Measurements from ENCODE around the gene UBFD1. TPM values are rescaled to one million over a fixed set of nuclear protein-coding genes. Genes with fewer than 3 reads are reported as not detected.
A peak's percentile ranks its signal among the peaks of the same experiment; 100 is the strongest.

UBFD1 gene, protein sequence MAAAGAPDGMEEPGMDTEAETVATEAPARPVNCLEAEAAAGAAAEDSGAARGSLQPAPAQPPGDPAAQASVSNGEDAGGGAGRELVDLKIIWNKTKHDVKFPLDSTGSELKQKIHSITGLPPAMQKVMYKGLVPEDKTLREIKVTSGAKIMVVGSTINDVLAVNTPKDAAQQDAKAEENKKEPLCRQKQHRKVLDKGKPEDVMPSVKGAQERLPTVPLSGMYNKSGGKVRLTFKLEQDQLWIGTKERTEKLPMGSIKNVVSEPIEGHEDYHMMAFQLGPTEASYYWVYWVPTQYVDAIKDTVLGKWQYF
- total RNA-seq = 10 to 100 TPM; 39.1 to 86.8 (median 65.5) TPM

GRCh38 chr16:23556881-23557778 is at the start of gene UBFD1, which contains the start of gene EARS2:
TSS of gene UBFD1 (plus strand) at chr16:23557727. CDS start at chr16:23557743, 16 bp downstream.
TSS of gene EARS2 (minus strand) at chr16:23557350. CDS start at chr16:23557343, 7 bp downstream.
- Histone ChIP-seq H3K4me3 (peak within 1 kb of the TSS; percentile 80 to 99 (median 94)), H3K36me3 (peaks cover 9 to 46% (median 38%) of the 10 kb centered on the region in 4 donors), H3K27me3 (no peaks in the 10 kb centered on the region), H3K9me3 (no peaks in the 10 kb centered on the region), H3K4me1 (peaks cover 22 to 49% (median 43%) of the 10 kb centered on the region in 4 donors), H3K27ac (replicated peaks in 1 of 4) (peak within 1 kb of the TSS; percentile 91 to 97 (median 95))
- no peak for TF ChIP-seq EP300 (IDR thresholded peaks at IDR 0.05)
- peak; percentile 76 to 88 for TF ChIP-seq POLR2AphosphoS5 (IDR thresholded peaks at IDR 0.05)
- TF ChIP-seq, protein P1, sequence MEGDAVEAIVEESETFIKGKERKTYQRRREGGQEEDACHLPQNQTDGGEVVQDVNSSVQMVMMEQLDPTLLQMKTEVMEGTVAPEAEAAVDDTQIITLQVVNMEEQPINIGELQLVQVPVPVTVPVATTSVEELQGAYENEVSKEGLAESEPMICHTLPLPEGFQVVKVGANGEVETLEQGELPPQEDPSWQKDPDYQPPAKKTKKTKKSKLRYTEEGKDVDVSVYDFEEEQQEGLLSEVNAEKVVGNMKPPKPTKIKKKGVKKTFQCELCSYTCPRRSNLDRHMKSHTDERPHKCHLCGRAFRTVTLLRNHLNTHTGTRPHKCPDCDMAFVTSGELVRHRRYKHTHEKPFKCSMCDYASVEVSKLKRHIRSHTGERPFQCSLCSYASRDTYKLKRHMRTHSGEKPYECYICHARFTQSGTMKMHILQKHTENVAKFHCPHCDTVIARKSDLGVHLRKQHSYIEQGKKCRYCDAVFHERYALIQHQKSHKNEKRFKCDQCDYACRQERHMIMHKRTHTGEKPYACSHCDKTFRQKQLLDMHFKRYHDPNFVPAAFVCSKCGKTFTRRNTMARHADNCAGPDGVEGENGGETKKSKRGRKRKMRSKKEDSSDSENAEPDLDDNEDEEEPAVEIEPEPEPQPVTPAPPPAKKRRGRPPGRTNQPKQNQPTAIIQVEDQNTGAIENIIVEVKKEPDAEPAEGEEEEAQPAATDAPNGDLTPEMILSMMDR (IDR thresholded peaks at IDR 0.05) = peak; percentile 90 to 95 (median 93)
- 4% methylated on average over 29 of the region's 65 CpGs for WGBS
- DNase-seq (ENCODE audit: extremely low spot score) = peak; percentile 100
- intact Hi-C loops (cut with DNase I) = loop anchor here (2.0 to 5.0 kb wide), 3 partner anchors 40 to 86 kb away; partner anchors contain the start of gene NDUFAB1

GRCh38 chr16:23508589-23509440 is 48.7 kb upstream of the UBFD1 start:
- Histone ChIP-seq H3K27ac (replicated peaks in 1 of 4) (peak overlapping the region; percentile 86 to 91 (median 90)), H3K4me3 (peak overlapping the region; percentile 86 to 99 (median 95)), H3K9me3 (no peaks in the 10 kb centered on the region), H3K36me3 (no peaks in the 10 kb centered on the region), H3K27me3 (no peaks in the 10 kb centered on the region), H3K4me1 (peaks cover 44 to 66% (median 56%) of the 10 kb centered on the region in 4 donors)
- intact Hi-C loops (cut with DNase I) = loop anchor here (5.0 kb wide), 2 partner anchors 48 to 52 kb away; partner anchors contain the start of genes EARS2 and UBFD1
- no peak for DNase-seq (ENCODE audit: extremely low spot score)
- TF ChIP-seq, protein P1 (IDR thresholded peaks at IDR 0.05) = no peak
- TF ChIP-seq EP300 (IDR thresholded peaks at IDR 0.05) = no peak
- no peak for TF ChIP-seq POLR2AphosphoS5 (IDR thresholded peaks at IDR 0.05)
- TF ChIP-seq POLR2A (IDR thresholded peaks at IDR 0.05; ENCODE audit: low read depth) = no peak
- WGBS = 24% methylated on average over 23 of the region's 28 CpGs

DNA sequence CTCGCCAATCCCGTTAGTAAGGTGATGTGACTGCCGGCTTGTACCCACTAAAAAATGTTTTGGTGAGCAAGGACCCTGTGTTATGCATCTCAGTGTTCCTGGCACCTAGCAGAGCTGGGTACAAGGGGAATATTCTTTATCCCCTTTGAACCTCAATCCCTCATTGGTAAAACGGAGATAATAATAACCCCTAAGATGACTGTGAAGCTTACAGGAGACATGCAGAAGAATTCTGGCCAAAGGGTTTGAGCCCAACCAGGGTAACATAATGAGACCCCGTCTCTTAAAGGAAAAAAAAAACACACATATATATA is 48.1 kb upstream of the UBFD1 start:
- no peak for TF ChIP-seq POLR2AphosphoS5 (IDR thresholded peaks at IDR 0.05)
- TF ChIP-seq POLR2A (IDR thresholded peaks at IDR 0.05; ENCODE audit: low read depth) = no peak
- TF ChIP-seq EP300 (IDR thresholded peaks at IDR 0.05) = no peak
- TF ChIP-seq, protein P1 (IDR thresholded peaks at IDR 0.05) = no peak
- H3K27ac ChIP-seq (replicated peaks in 1 of 4) = peak overlapping the region; percentile 86 to 91 (median 90)
- peaks cover 38 to 60% (median 51%) of the 10 kb centered on the region in 4 donors for H3K4me1 ChIP-seq

GRCh38 chr16:23509782-23510163 is 47.8 kb upstream of the UBFD1 start:
- WGBS = 1% methylated on average over 12 of the region's 17 CpGs
- Histone ChIP-seq H3K36me3 (peaks cover 0 to 7% (median 2%) of the 10 kb centered on the region in 4 donors), H3K9me3 (no peaks in the 10 kb centered on the region), H3K27me3 (no peaks in the 10 kb centered on the region), H3K4me3 (peak overlapping the region; percentile 86 to 99 (median 95)), H3K4me1 (peaks cover 34 to 57% (median 47%) of the 10 kb centered on the region in 4 donors), H3K27ac (replicated peaks in 1 of 4) (peak overlapping the region; percentile 86 to 91 (median 90))
- no peak for DNase-seq (ENCODE audit: extremely low spot score)
- TF ChIP-seq, protein P1 (IDR thresholded peaks at IDR 0.05) = no peak
- TF ChIP-seq POLR2AphosphoS5 (IDR thresholded peaks at IDR 0.05) = no peak
- no peak for TF ChIP-seq EP300 (IDR thresholded peaks at IDR 0.05)
- no peak for TF ChIP-seq POLR2A (IDR thresholded peaks at IDR 0.05; ENCODE audit: low read depth)
- intact Hi-C loops (cut with DNase I) = loop anchor here (5.0 kb wide), 2 partner anchors 48 to 52 kb away; partner anchors contain the start of genes EARS2 and UBFD1

More for the DNA sequence above, 48.1 kb upstream of the UBFD1 start:
- Histone ChIP-seq H3K27me3 (no peaks in the 10 kb centered on the region), H3K9me3 (no peaks in the 10 kb centered on the region), H3K36me3 (peaks cover 0 to 3% (median under 1%) of the 10 kb centered on the region in 4 donors), H3K4me3 (peak overlapping the region; percentile 86 to 99 (median 95))
- no peak for DNase-seq (ENCODE audit: extremely low spot score)
- intact Hi-C loops (cut with DNase I) = loop anchor here (5.0 kb wide), 2 partner anchors 48 to 52 kb away; partner anchors contain the start of genes EARS2 and UBFD1
- 0% methylated on average over 5 of the region's 5 CpGs for WGBS

All from esophagus muscularis mucosa (tissue), 4 donors.